Endodermal cell (in vitro differentiated cells): ENCODE results near the gene WHRN. TPM values are rescaled to one million over a fixed set of nuclear protein-coding genes. Genes with fewer than 3 reads are reported as not detected.

Source experiments
- DNase-seq: peaks from one replicate; pipeline ENCODE4 v3.0.0-alpha.2; 2017
- H3K27ac ChIP-seq: 2 replicates; pipeline ENCODE4 v1.5.1; 2013; ENCODE audit warnings: mild to moderate bottlenecking, low read depth, low read length, moderate library complexity
- H3K27me3 ChIP-seq: 2 replicates; pipeline ENCODE4 v1.6.1; 2013; ENCODE audit warnings: mild to moderate bottlenecking, low read length, moderate library complexity; ENCODE audit not compliant: insufficient read depth, control insufficient read depth, poor library complexity, severe bottlenecking
- H3K36me3 ChIP-seq: 2 replicates; pipeline ENCODE4 v1.7.0; 2013; ENCODE audit warnings: mild to moderate bottlenecking, low read length, moderate library complexity; ENCODE audit not compliant: control insufficient read depth, insufficient read depth
- H3K4me1 ChIP-seq: one replicate; pipeline ENCODE4 v1.7.0; 2013; ENCODE audit warnings: low read length; ENCODE audit not compliant: control insufficient read depth, insufficient read depth
- H3K4me3 ChIP-seq: 2 replicates; pipeline ENCODE4 v1.5.1; 2013; ENCODE audit warnings: mild to moderate bottlenecking, low read length, moderate library complexity
- H3K9ac ChIP-seq: 2 replicates; pipeline ENCODE4 v1.6.1; 2013; ENCODE audit warnings: mild to moderate bottlenecking, low read length, moderate library complexity; ENCODE audit not compliant: poor library complexity, severe bottlenecking; ENCODE audit errors: extremely low read depth
- H3K9me3 ChIP-seq: 2 replicates; pipeline ENCODE4 v1.6.1; 2013; ENCODE audit warnings: mild to moderate bottlenecking, low read length, moderate library complexity; ENCODE audit not compliant: control insufficient read depth
- H3K27ac Mint-ChIP-seq: 2 replicates; pipeline ENCODE4 v1.8.0; 2020; ENCODE audit warnings: mixed read lengths
- H3K27me3 Mint-ChIP-seq: 2 replicates; pipeline ENCODE4 v1.8.0; 2021; ENCODE audit warnings: mild to moderate bottlenecking, mixed read lengths; ENCODE audit not compliant: insufficient read depth
- H3K36me3 Mint-ChIP-seq: 2 replicates; pipeline ENCODE4 v1.8.0; 2020; ENCODE audit warnings: low read depth, mixed read lengths
- H3K4me1 Mint-ChIP-seq: 2 replicates; pipeline ENCODE4 v1.8.0; 2020; ENCODE audit warnings: mixed read lengths
- H3K4me3 Mint-ChIP-seq: 2 replicates; pipeline ENCODE4 v1.8.0; 2020; ENCODE audit warnings: mild to moderate bottlenecking, moderate library complexity, mixed read lengths
- H3K9me3 Mint-ChIP-seq: 2 replicates; pipeline ENCODE4 v1.8.0; 2020; ENCODE audit warnings: mild to moderate bottlenecking, mixed read lengths
- CTCF ChIP-seq: fragments of 200-600 bp; sonication (generic); conservative IDR thresholded peaks from 2 replicates; pipeline ENCODE4 v1.5.0; 2021; ENCODE audit warnings: antibody characterized with exemption, mild to moderate bottlenecking
- WGBS, 2 experiments: methylation state at CpG; one replicate each; pipeline versions ENCODE4 v1.1.5 to v1.1.7; 2013; ENCODE audit warnings: missing lambda C conversion rate in 2 of 2, mixed read lengths in 1 of 2; ENCODE audit not compliant: insufficient coverage in 1 of 2, insufficient read length in 1 of 2; 5-methylcytosine and 5-hydroxymethylcytosine counted together
- total RNA-seq, 2 donors: library from RNA; stranded (reverse); fragmentation: NEBNext Ultra II Directional in 1 of 2; extraction: Animal tissue kit (Norgen Biotek cat#: 25700) in 1 of 2; gene quantifications; 2 replicates in 1 of 2; 3 replicates in 1 of 2; pipeline ENCODE4 v1.2.1, GENCODE V29; 2021

Gene WHRN
- total RNA-seq, 2 donors from 2014 or later: 7.0 to 12.8 TPM

- TF ChIP-seq CTCF: no peak
- H3K36me3 Mint-ChIP-seq: peaks cover 26% of the 10 kb centered on the region
- no peaks in the 10 kb centered on the region for H3K27me3 Mint-ChIP-seq
- no peak overlapping the region for H3K4me3 ChIP-seq
- no peaks in the 10 kb centered on the region for H3K27me3 ChIP-seq
- no peaks in the 10 kb centered on the region for H3K4me1 Mint-ChIP-seq
- H3K9ac ChIP-seq: no peak overlapping the region
- WGBS, 2 experiments: 95 to 98% methylated on average over 4 to 6 of the region's 6 CpGs
- H3K4me3 Mint-ChIP-seq: no peak overlapping the region
- no peaks in the 10 kb centered on the region for H3K9me3 Mint-ChIP-seq
- DNase-seq: no peak
- H3K9me3 ChIP-seq: no peaks in the 10 kb centered on the region
- no peak overlapping the region for H3K27ac Mint-ChIP-seq
- H3K27ac ChIP-seq: no peak overlapping the region
- H3K36me3 ChIP-seq: no peaks in the 10 kb centered on the region
- H3K4me1 ChIP-seq: no peaks in the 10 kb centered on the region
These were observed 149.5 kb downstream of the WHRN start for GRCh38 chr9:114355821-114356220.

Other genes with a start within 250 kb of the WHRN start
- gene ORM1, start 182.4 kb downstream of the WHRN start, total RNA-seq: under 1 TPM in 1 of 2 donors, not detected in 1; 0.59 TPM
- gene ORM2, start 175.6 kb downstream of the WHRN start, total RNA-seq: under 1 TPM; 0.59 to 0.80 TPM
- 10 to 100 TPM; 12.2 to 15.4 TPM for gene AKNA, start 117.5 kb downstream of the WHRN start, total RNA-seq
- gene ATP6V1G1, start 82.3 kb upstream of the WHRN start, total RNA-seq: 100 to 1,000 TPM; 123 TPM
- 1 to 10 TPM; 6.8 to 8.2 TPM for gene TMEM268, start 105.8 kb upstream of the WHRN start, total RNA-seq
- not detected for gene TEX53, start 152.3 kb upstream of the WHRN start, total RNA-seq
- not detected for gene TEX48, start 176.7 kb upstream of the WHRN start, total RNA-seq